Hypothalamus (tissue), 51 donors: Measurements from ENCODE around the gene AMY2A.
"Not testable (repeated sequence)": the region's sequence is repeated elsewhere in the genome, so short reads cannot be mapped to it uniquely, and the experiment has no call there.

Experiments used
- DNase-seq, 51 donors: peaks; one replicate each; lab custom pipeline; 2025; lab: John Stamatoyannopoulos, UW

Gene AMY2A

GRCh38 chr1:103616994-103617477 lies at the start of gene AMY2A:
AMY2A (plus strand) TSS chr1:103617427; CDS start chr1:103617441, 14 bp downstream.
- not testable (repeated sequence) for DNase-seq

DNA sequence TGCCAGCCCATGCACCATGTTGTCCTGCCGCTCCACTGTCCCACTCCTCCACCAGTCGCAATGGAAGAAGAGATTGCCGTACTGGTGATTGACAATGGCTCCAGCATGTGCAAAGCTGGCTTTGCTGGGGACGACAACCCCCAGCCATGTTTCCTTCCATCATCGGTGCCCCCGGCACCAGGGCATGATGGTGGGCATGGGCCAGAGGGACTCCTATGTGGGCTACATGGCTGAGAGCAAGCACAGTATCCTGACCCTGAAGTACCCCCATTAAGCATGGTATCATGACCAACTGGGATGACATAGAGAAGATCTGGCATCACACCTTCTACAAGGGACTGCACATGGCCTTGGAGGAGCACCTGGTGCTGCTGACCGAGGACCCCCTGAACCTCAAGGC lies 47.7 kb upstream of the AMY2A start:
- no peak for DNase-seq

GRCh38 chr1:103571289-103571688 lies 45.9 kb upstream of the AMY2A start, which contains the start of gene AMY2B:
AMY2B (plus strand) TSS chr1:103571589; CDS start chr1:103571603, 14 bp downstream.
- not testable (repeated sequence) for DNase-seq

- DNase-seq, result no peak
Observed at GRCh38 chr1:103576065-103576464, 41.2 kb upstream of the AMY2A start.

DNA sequence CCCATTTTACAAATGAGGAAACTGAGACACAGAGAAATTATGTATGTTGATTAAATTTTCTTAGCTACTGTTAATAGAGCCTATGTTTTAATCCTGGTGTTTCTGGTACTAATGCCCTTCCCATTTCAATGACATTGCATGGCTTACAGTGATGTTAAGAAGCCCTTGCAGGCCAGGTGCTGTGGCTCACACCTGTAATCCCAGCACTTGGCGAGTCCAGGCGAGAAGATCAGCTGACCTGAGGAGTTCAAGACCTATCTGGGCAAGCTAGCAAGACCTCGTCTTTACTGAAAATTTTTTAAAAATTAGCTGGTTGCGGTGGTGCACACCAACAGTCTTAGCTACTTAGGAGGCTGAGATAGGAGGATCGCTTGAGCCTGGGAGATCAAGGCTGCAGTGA lies 40.4 kb upstream of the AMY2A start:
- not testable (repeated sequence) for DNase-seq

GRCh38 chr1:103582464-103582863 lies 34.8 kb upstream of the AMY2A start:
- DNase-seq, result no peak

GRCh38 chr1:103583887-103584286 lies 33.3 kb upstream of the AMY2A start:
- no peak for DNase-seq

DNA sequence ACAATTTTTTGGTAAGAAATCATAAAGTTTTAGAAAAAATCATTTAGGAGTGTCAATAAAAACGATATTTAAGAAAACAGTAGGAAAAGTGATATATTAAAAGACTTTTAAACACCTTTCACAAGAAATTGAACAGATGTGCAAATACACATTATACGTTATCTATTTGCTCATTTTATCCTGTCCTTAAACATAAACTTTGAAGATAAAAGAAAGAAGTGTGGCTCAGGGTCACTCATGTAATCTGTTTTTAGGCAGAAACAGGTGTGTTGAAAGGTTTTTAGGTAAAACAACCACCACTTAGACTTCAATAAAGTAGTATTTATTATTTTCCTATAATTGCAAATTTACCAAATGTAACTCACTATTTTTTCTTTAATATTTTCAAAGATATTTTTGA lies 32.7 kb upstream of the AMY2A start:
- no peak for DNase-seq

DNA sequence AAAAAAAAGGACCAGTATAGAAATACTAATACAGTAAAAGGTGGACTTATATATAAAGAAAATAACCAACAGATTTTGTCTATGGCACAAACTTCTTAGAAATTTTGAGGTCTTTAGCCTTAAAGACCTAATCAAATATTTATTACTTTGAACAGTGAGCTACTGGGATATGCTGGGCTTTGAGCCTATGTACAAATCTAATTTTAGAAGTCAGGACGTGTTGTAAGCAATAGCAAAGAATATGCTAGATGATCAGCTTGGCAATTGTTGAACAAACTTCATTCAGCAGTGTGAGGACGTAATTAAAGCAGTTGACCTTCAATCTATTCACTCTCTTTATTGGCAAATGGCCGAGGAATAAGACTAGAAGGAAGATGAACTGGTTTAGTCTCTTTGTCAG lies 14.5 kb upstream of the AMY2A start:
- not testable (repeated sequence) for DNase-seq

DNA sequence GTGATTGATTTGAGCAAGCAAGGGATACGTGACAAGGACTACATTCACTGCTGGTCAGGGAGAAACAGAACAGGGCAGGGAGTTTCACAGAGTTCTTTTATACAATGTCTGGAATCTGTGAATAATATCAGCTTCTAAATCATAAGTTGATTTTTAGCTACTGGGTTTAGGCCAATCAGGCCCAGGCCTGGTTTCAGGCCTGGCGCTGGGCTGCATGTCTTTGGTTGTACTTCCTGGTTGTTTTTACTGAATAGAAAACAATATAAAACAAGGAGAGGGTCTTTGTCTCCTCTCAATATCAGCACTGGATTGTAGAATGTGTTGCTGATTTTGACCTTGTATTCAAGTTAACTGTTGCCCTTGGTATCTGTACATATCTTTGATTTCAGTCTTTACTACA lies 865 bp upstream of the AMY2A start:
- no peak for DNase-seq

DNA sequence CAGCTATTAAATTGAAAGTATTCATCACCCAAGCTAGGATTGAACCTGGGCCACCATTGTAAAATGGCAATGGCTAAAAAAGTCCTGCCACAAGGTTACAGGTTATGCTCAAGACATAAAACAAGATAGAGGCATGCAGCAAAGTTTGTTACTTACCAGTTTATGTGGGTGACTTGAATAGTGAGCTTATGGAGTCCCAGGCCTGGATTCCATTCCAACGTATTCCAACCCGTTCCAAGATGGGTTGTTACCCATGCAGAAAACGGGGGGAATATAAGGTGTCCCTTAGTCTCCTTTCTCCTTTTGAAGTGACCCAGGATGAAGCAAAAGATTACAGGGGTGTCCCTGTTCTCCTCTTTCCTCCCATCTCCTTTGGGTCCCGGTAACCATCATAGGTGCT lies 10.2 kb downstream of the AMY2A start:
- not testable (repeated sequence) for DNase-seq

GRCh38 chr1:103641194-103641593 lies 24.0 kb downstream of the AMY2A start:
- DNase-seq, result not testable (repeated sequence)

DNA sequence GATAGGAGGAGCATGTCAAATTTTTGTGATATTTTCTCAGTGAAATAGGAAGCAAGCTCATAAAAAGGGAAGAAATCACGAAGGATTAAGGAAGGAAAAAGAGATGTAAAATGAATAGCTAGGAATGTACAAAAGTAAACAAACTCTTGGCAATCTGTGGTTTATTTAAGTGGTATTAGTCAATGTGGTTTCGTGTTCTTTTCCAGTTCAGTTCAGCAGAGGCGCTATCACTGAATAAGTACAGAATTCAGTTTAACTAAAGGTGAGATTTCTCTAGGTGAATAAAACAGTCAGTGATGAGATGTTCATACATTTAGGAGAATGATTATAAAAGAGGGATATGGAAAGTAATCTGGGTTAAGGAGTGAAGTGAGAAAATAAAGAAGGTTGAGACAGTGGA lies 26.7 kb downstream of the AMY2A start:
- DNase-seq, result not testable (repeated sequence)

- DNase-seq, result not testable (repeated sequence)
Observed at GRCh38 chr1:103650305-103650704, 33.1 kb downstream of the AMY2A start.

DNA sequence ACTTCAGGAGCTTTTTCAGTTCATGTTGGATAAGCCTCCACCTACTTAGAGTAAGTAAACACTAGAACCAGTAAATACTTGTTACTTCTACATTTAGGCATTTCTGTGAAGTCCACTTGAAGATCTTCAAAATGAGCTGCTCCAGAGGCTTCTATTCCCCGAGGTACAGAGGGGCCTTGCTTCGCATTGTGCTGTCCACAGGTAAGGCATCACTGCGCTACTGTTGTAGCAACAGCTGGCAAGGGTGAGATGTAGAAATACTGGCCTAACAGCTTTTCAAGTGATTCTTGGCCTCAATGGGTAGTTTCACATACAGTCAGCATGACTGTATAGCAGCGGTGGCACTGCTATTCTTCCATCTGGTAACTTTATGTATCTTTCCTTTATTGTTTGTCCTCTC lies 33.7 kb downstream of the AMY2A start:
- DNase-seq, result not testable (repeated sequence)

- not testable (repeated sequence) for DNase-seq
Observed at GRCh38 chr1:103654133-103654532, 36.9 kb downstream of the AMY2A start.

DNA sequence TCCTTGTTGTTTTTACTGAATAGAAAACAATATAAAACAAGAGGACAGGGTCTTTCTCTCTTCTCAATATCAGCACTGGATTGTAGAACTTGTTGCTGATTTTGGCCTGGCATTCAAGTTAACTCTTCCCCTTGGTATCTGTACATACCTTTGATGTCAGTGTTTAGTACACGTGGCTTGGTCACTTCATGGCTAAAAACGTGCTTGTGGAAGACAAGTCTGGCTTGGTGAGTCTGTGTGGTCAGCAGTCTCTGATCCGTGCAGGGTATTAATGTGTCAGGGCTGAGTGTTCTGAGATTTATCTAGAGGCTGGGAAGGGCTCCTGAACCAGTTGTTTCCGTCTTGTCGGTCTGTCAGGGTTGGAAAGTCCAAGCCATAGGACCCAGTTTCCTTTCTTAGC lies 38.2 kb downstream of the AMY2A start, which contains the start of gene AMY1A:
Gene AMY1A, plus strand, starts transcription at position 301 of the 400 bp plus-strand sequence. CDS start 571 bp downstream, outside the sequence.
- not testable (repeated sequence) for DNase-seq
